GM19468 (cell line): ENCODE data around the gene GARIN3.
"Not testable (repeated sequence)": the region's sequence is repeated elsewhere in the genome, so short reads cannot be mapped to it uniquely, and the experiment has no call there.

ENCODE experiments used
- ATAC-seq: cut with Tn5 transposase; IDR thresholded peaks from one replicate; pipeline ENCODE4 v1.9.1; 2021; ENCODE audit warnings: mild to moderate bottlenecking, moderate library complexity, moderate number of reproducible peaks; ENCODE audit not compliant: unreplicated experiment; ENCODE audit errors: extremely low read depth

Gene GARIN3

DNA sequence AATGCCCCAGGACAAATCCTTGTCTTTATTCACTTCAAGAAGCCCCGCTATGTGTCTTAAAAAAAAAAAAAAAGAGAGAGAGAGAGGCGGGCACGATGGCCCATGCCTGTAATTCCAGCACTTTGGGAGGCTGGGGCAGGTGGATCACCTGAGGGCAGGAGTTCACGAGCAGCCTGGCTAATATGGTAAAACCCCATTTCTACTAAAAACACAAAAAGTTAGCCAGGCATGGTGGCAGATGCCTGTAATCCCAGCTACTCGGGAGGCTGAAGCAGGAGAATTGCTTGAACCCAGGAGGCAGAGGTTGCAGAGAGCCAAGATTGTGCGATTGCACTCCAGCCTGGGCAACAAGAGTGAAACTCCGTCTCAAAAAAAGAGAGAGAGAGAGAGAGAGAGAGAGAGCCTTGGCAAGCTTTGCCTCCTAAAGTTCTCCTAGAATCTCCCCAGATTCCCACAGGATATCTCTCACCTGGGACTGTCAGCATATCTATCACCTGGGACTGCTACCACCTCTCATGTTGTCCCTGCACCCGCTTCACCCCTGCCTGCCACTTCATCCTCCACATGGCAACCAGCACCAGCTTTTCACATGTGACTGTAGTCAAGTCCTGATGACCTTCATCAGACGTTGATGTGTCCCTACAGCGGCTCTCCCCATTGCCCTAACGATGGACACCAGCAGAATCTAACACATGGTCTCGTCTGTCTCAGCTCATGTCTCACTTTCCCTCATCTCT lies 20.4 kb upstream of the GARIN3 start:
- ATAC-seq: no peak

DNA sequence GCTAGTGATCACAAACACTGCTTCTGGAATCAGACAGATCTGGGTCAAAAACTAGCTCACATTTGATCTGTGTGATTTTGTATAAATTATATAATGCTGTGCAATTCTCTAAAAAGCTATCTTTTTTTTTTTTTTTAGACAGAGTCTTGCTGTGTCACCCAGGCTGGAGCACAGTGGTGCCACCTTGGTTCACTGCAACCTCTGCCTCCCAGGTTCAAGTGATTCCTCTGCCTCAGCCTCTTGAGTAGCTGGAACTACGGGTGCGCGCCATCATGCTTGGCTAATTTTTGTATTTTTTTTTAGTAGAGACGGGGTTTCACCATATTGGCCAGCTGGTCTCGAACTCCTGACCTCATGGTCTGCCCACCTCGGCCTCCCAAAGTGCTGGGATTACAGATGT lies 19.1 kb upstream of the GARIN3 start:
- not testable (repeated sequence) for ATAC-seq

DNA sequence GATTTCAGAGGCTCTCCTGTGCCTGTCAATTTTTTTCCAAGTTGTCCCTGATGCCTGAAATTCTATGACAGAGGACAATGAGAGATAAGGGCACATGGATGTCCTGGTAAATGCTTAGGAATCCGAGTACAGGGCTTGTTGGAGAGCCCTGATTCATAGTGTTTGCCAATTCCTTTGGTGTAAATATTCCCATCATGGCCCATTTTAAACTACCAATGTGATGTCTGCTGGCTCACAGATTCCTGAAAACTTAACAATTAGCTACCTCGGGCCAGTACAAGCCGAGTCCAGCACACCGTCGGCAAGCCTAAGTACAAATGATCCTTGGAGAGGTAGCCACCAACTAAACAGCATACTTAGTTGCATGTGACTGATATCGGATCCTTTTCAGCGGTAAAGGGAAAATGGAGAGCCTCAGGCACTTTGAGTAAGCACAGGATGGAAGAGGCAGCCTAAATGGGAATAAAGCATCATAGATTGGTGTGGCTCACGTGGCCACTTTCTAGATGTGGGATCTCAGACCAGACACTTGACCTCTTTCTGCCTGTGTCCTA lies 18.1 kb upstream of the GARIN3 start:
- ATAC-seq: no peak

DNA sequence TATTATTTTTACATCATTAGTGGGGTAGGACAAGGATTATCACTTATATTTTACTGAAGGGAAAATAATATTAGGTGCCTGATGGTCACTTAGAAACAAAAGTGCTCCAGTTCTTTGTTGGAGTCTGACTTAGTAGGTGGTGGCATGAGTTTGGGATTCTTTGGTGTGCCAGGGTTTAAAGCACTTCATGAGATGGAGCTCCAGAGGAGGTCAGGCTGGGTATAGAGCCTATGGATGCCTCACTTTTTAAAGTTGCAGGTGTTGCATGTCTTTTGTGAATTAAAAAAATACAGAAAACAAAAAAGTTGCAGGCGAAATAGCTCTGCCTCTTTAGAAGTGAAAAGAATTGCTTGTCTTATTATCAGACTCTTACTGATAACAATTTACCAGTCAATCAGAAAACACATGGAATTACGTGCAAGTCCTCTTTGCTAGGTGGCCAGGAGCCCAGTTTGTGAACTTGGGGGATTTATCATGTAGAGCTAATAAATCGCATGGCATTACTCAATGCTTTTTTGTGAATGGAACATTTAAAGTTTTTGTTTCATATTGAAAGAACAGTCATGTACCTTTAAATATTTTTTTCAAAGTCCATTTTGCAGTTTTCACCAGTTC lies 16.2 kb upstream of the GARIN3 start:
- no peak for ATAC-seq

DNA sequence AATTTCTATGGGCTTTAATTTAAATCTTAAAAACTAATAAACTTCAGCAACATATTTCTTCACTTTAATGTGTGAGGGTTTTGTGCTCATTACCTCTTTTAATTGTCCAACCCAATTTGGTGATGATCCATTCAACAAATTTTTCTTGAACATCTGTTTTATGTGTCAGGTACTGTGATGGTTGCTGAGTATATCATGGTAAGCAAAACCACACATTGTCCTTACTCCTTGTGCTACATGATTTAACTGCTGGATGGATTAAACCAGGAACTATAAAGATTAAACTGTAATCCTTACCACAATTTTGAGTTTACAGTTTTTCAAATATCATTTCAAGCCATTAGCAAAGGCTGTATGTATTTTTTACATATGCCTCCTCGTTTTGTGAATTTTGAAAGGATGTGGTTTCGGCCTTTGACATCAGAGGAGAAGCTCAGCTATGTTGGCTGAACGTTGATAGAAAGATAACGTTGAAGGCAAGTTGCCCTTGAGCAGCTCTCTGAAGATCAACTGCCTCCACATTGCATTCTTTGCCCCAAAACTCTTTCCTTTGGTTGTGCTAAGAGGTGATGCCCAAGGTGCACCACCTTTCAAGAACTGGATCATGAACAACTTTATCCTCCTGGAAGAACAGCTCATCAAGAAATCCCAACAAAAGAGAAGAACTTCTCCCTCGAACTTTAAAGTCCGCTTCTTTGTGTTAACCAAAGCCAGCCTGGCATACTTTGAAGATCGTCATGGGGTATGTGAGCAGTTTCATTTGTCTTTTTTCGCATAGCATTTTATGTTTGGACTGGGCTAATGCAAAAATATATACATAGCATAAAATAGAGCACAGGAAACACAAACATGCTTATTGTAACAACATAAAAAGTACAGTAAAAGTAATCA lies 14.6 kb upstream of the GARIN3 start, which contains the start of gene ITK:
Gene ITK (plus strand): TSS at position 467 of the 891 bp plus-strand sequence. CDS start 138 bp downstream, at position 605.
- ATAC-seq: no peak

DNA sequence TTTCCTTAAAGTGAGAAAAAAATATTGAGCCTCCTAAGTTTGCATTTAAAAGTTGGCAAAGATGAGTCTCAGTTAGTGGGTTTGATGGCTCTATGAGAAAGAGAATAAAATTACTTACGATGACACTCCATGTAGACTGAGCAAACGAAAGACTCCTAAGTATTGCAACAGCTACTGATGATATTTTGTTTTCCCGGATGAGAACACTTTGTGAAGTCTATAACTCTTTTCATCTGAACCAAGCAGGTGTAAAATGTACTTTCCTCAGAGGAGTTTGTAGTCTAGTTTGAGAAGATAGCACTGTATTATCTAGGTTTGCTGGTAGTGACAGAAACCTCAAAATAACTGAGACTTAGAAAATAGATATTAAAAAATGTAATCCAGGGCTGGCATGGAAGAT lies 12.9 kb upstream of the GARIN3 start:
- ATAC-seq: no peak

DNA sequence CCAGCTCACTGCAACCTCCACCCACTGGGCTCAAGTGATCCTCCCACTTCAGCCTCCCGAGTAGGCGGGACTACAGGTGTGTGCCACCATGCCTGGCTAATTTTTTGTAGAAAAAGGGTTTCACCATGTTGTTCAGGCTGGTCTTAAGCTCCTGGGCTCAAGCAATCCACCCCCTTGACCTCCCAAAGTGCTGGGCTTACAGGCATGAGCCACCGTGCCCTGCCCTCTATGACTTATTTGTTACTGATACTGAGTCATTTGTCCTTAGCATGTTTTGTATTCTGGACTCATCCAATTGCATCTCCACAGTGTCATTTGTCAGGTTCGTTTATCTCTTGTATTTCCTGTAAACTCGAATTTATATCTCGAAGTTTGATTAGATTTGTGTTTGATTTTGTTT lies 11.9 kb upstream of the GARIN3 start:
- ATAC-seq: no peak

DNA sequence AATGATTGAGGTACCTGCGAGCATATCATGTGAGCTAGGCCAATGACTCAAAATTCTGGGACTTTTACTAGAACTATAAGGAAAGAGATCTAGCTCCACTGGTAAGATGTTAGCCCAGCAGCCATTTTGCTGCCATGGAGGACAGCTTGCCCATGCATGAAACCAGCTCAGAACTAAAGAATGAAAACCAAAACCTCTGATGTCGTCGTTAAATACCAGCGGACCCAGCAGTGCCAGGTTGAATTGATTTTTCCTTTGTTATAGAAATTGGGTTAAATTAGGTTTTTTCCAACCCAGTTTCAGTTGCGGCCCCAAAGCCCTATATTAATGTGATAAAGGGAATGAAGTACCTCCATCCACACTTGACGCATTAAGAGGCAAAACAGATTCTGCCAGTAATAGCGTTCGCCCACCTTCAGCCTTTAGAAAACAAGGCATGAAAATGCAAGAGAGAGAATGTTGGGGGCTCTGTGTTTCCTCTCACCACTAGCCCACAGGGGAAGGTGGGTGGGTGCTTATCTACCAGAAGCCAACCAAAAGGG lies 9.1 kb upstream of the GARIN3 start:
- ATAC-seq: no peak

DNA sequence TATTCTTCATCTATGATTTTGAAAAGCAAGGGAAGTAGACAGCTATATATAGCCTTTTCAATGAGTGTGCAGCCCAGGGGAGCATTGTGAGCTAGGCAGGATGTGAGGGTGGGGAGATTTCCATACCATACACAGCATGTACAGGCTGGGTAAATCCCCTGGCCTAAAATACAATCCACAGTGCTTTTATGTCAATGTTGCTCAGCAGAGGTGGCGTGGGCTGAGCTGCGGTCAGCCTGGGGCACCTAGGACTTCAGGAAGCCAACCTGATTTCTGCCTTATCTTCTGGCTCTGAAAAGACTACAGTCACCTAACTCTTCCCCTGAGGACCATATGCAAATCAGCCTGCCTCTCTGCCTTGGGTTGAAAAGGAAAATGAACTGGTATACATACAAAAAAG lies 6.3 kb upstream of the GARIN3 start:
- ATAC-seq: peak; percentile 99

DNA sequence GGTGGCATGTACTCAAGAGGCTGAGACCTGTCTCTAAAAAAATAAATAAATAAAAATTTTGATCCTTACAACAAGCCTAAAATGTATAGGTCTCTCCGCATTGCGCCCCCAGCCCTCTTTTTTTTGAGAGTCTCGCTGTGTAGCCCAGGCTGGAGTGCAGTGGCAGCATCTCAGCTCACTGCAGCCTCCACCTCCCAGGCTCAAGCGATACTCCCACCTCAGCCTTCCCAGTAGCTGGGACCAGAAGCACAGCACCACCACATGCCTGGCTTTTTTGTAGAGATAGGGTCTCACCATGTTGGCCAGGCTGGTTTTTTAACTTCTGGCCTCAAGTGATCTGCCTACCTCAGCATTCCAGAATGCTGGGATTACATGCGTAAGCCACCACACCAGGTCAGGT lies 2.2 kb upstream of the GARIN3 start:
- ATAC-seq: no peak

DNA sequence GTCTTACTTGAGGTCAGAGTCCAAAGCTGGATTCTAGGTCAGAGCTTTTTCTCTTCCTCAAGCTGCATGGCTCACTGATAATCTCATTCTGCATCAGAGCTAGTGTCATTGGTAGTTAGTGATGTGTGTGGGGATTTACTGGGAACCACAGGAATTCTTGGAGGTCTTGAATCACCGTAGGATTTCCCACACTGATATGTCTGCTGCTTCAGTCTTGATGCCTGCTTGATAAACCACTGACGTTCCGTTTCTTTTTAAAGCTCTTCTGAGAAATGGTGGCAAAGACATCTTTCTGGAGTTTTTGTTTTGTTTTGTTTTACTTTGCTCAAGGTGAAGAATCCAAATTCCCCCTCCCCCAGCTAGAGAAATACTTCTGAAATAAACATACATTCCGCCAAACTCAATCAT lies 1.2 kb upstream of the GARIN3 start:
- no peak for ATAC-seq

DNA sequence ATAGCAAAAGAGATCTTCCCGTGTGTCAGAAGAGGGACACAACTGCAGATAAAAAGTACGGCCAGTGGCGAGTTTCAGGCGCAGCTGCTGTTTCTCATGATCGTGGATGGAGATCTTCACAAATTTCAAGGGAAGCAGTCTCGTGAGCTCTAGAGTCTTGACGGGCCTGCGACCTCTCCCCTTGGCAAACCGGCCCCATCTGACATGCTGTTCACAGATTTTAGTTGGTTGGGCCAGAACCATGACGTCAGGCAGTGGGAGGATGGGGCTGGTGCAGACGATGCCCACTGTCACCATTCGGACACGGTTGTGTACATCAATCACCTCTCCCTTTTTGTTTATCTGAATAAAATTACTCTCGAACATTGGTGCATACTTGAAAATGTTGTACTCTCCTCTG lies 396 bp downstream of the GARIN3 start:
- no peak for ATAC-seq

DNA sequence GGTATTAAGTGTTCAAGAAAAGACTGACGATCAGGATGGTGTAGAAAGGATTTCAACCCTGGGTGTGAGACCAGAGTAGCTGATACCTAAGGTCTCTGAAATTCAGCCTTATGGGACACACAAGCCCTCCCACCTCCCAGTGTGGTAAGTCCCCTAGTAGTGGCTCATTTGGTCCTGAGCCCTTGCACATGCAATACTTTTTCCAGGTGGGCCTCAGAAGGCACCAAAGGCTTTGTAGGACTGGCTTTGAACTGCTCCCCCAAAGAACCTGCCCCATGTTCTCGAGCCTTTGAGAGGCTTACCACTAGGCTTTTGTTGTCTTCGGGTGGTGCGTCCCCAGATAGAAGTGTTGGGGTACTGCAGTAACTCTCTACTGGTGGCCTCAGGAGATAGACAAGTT lies 803 bp downstream of the GARIN3 start:
- no peak for ATAC-seq

DNA sequence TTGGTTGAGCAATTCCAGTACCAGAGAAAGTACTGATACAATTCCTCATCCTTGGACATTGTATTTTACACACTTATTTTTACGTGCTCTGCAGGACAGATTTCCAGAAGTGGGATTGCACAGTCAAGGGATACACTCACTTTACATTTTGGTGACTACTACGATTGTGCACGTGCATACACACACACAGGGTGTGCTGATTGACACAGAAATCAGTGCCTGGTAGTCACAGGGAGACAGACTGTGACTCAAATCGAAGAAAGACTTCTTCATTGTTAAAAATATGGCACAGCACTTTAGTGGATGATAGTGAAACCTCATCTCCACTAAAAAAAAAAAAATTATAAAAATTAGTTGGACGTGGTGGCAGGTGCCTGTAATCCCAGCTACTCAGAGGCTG lies 1.5 kb downstream of the GARIN3 start:
- ATAC-seq: no peak

DNA sequence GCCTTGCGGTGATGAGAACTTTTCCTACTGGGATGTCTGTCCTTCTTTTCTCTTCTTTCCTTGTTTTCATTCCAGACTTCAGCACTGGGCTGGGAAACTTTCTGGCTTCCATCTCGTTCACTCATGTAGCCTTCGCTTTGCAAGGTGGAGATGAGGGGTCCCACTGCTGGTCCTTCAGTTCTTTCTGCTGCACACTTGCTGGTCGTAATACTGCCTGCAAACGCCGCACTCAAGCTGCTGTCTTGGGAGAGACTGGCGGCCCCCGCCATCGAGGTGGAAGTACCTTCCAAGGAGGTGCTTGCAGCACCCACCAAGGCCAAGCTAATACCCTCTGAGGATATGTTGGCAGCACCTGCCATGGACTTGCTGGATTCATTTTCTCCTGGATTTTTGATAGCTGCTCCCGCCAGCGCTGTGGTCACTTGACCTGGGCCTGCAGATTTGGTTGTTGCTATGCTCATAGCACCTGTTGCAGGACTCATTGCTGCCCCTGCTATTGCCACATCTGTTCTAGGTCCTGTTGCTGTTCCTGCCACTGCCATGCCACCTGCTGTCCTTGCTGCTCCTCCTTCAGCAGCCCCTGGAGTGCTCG lies 3.0 kb downstream of the GARIN3 start:
- no peak for ATAC-seq

DNA sequence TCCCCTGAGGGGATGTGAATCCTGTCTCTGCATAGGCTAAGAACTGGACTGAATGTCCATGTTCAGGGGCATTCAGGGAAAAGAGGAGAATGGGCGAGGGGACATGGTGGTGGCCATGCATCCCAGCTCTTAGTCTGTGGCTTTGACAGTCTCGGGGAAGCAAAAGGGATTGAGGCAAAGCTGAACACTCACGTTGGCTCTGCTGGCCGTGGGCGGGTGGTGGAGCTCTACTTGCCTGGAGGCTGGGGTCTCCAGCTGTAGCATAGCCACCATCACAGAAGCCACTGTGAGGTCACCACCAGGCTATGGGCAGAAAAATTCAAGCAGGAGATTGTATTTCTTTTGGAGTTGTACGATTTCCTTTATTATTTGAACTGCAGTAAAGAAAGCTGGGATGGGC lies 4.1 kb downstream of the GARIN3 start:
- ATAC-seq: no peak

DNA sequence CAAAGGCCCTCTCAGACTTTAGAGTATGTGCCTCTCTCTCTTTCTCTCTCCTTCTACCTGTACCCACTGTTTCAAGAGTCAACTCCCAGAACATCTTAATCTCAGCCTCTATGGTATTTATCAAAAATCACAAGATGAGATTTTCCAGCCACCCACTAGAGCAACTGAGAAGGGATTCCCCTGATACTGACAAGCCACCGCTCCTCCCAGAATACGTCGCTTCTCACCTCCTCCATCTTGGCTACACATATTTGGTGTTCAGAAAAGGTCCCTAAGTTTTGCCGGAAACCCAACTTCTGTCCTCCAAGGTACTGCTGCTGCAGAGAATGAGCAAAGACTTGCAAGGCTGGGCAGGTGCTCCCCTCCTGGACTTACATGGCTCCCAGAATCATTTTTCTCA lies 6.1 kb downstream of the GARIN3 start:
- ATAC-seq: no peak

DNA sequence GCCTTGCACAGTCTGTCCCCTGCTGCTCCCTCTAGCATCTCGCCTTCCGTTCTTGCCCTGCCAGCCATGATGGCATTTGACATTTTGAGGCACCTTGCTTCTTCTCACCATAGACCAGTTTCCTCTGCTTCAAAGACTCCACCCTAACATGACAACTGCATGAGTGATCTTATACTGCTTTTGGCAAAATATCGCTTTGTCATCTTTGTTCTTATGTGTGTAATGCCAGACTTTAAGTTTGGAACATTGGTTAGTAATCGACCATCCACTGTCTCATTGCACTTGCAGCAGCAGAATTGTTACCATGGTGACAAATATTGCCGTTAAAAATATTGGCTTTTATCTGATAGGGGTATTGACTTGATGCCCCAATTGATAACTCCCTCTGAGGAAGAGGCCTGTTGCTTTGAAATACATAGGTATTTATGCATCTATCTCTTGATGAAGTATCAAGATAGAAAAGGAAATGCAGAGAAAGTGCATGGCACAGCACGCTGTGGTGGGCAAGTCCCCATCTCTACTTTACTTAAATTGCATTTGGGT lies 6.8 kb downstream of the GARIN3 start:
- no peak for ATAC-seq

DNA sequence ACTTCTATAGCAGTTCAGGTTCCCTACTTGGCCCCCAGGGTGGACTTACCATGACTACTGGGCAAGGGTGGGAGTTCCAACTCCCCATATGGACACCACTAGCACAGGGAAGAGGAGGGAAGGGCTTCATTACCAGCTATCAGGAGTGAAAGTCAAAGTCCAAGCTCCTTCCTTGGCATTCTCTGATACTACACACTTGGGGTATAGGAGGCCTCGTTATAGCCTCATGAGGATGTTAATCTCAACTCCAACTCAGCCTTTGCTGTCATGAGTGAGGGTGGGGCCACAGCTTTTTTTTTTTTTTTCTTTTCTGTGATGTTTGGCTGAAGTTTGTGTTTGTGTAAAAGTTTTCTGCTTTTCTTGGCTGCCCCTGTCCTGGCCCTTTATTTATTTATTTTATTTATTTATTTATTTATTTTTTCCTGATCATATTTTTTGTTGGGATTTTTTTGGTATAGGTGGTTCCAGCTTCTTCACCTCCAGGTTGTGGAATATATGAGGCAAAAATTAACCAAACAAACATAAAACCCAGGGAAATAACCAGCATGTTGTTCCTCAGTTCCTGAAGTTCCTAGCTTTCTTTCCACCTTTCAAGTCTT lies 8.7 kb downstream of the GARIN3 start:
- no peak for ATAC-seq
